ENCODE data around the gene PLA2G5. TPM values are rescaled to one million over a fixed set of nuclear protein-coding genes. Genes with fewer than 3 reads are reported as not detected.

The PLA2G5 gene
- total and polyA plus RNA-seq, 8 donors: 0.12 to 2.0 (median 0.59) TPM; not detected in 1

GRCh38 chr1:20137055-20137454, 67.1 kb downstream of the PLA2G5 start:
- Histone ChIP-seq H3K4me1 (no peaks in the 10 kb centered on the region), H3K27me3 (no peaks in the 10 kb centered on the region), H3K27ac (no peak overlapping the region), H3K4me3 (no peak overlapping the region), H3K9me3 (no peaks in the 10 kb centered on the region), H3K36me3 (no peaks in the 10 kb centered on the region)
- intact Hi-C loops (cut with DNase I): no loop called here
- TF ChIP-seq, protein P1, sequence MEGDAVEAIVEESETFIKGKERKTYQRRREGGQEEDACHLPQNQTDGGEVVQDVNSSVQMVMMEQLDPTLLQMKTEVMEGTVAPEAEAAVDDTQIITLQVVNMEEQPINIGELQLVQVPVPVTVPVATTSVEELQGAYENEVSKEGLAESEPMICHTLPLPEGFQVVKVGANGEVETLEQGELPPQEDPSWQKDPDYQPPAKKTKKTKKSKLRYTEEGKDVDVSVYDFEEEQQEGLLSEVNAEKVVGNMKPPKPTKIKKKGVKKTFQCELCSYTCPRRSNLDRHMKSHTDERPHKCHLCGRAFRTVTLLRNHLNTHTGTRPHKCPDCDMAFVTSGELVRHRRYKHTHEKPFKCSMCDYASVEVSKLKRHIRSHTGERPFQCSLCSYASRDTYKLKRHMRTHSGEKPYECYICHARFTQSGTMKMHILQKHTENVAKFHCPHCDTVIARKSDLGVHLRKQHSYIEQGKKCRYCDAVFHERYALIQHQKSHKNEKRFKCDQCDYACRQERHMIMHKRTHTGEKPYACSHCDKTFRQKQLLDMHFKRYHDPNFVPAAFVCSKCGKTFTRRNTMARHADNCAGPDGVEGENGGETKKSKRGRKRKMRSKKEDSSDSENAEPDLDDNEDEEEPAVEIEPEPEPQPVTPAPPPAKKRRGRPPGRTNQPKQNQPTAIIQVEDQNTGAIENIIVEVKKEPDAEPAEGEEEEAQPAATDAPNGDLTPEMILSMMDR (IDR thresholded peaks at IDR 0.05): no peak
- DNase-seq (peak in 1 of 6 donors; percentile 3), FAIRE-seq (no peak), ATAC-seq (no peak)
- WGBS, 2 donors: 71 to 76% methylated on average over 4 of the region's 4 CpGs

GRCh38 chr1:20137604-20138003, 67.6 kb downstream of the PLA2G5 start:
- Histone ChIP-seq H3K27me3 (no peaks in the 10 kb centered on the region), H3K36me3 (no peaks in the 10 kb centered on the region), H3K9me3 (no peaks in the 10 kb centered on the region), H3K4me3 (no peak overlapping the region), H3K27ac (no peak overlapping the region), H3K4me1 (no peaks in the 10 kb centered on the region)
- WGBS, 2 donors: 88 to 96% methylated on average over 1 of the region's 1 CpG
- ATAC-seq (no peak), DNase-seq (peak in 1 of 6 donors; percentile 32), FAIRE-seq (no peak)
- intact Hi-C loops (cut with DNase I): no loop called here
- TF ChIP-seq, protein P1 (IDR thresholded peaks at IDR 0.05): no peak

DNA sequence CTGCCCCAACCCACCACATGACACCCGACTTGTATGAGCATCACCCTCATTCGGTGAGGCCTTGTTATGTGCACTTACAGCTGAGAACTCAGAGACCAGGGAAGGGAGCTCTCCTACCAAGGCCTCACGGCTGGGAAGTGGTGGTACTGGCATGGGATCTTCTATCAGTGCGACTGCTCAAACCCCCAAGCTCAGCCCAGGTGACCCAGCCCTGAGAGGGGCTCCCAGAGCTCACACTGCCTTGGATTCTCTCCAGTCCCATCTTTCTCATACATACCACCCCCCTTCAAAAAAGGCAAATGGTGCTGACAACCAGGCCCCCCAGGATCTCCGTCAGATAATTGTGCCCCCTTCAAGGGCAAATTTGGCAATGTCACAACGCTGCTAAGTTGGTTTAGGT, 68.4 kb downstream of the PLA2G5 start:
- intact Hi-C loops (cut with DNase I): no loop called here
- 89% methylated on average over 6 of the region's 6 CpGs for WGBS, 2 donors
- Histone ChIP-seq H3K4me3 (no peak overlapping the region), H3K27ac (no peak overlapping the region), H3K36me3 (no peaks in the 10 kb centered on the region), H3K9me3 (no peaks in the 10 kb centered on the region), H3K27me3 (no peaks in the 10 kb centered on the region), H3K4me1 (no peaks in the 10 kb centered on the region)
- DNase-seq (peak in 1 of 6 donors; percentile 23), FAIRE-seq (no peak), ATAC-seq (no peak)
- TF ChIP-seq, protein P1 (IDR thresholded peaks at IDR 0.05): no peak

- Histone ChIP-seq H3K27me3 (no peaks in the 10 kb centered on the region), H3K4me3 (no peak within 1 kb of the TSS), H3K4me1 (no peaks in the 10 kb centered on the region), H3K27ac (no peak within 1 kb of the TSS), H3K36me3 (no peaks in the 10 kb centered on the region), H3K9me3 (no peaks in the 10 kb centered on the region)
- no peak for FAIRE-seq
- DNase-seq: peak in 1 of 6 donors; percentile 22
- 92 to 96% methylated on average over 9 of the region's 9 CpGs for WGBS, 2 donors
- TF ChIP-seq, protein P1 (IDR thresholded peaks at IDR 0.05): no peak
- ATAC-seq: no peak
- intact Hi-C loops (cut with DNase I): no loop called here
These were observed 69.1 kb downstream of the PLA2G5 start, which contains the start of gene PLA2G2F for GRCh38 chr1:20138961-20139550. PLA2G2F (plus strand) TSS chr1:20139323; CDS start chr1:20139428, 105 bp downstream.

All from pancreas (tissue), 10 donors.